ENCODE results near the gene HOXA9. TPM values are rescaled to one million over a fixed set of nuclear protein-coding genes. Genes with fewer than 3 reads are reported as not detected.

The HOXA9 gene
- total and polyA plus RNA-seq, 2 of the 4 experiments (the other 2 are of a cell fraction): 0.18 to 0.32 TPM

DNA sequence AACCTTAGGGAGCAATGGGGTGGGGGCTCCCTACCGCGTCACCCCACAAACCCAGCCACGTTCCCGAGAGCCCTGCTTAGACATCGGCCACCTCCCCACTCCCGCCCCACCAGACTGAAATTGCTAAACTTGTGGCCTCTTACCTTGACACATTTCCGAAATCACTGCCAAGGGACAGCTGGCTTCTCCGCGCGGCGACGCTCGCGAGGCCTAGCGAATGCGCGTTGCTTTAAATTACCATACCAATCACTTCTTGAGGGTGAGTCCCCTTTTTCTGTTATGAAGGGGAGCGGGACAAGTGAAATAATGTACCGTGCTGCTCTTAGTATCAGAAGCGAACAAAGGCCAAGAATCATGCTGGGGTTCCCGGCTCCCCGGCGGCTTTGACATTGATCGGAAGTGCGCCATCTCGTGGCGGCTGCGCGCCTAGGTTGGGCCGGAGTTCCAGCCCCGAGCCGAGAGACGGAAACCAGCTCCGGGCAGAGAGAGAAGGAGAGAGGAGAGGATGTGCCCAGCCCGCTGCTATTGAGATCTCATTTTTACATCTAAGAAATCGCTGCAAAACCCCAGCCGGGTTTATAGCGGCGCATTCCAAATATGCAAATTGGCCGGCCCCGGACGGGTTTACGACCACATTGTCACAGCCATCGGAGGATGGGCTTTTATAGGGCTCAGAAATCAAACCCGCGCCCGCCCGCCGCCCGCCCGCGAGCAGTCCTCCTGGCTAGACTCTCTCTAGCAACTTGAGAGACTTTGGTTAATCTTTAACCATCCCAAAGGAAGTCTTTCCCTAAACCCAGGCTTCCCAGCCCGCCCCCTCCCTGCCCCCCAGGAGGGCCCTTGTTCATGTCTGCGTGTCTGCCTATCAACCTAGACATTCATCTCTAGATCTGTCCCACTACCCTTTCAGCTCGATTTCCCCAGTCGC is 14.4 kb upstream of the HOXA9 start:
- H2AK9ac ChIP-seq (replicated peaks; ENCODE audit: low read depth, low read length, poor library complexity): no peak overlapping the region
- H3K27ac ChIP-seq (ENCODE audit: insufficient read depth, low read length): no peak overlapping the region
- peaks cover 5% of the 10 kb centered on the region; the same call in 1 of the 2 replicates for H4K20me1 ChIP-seq (ENCODE audit: insufficient read depth, low read length)
- H4K5ac ChIP-seq (ENCODE audit: low read depth, low read length): no peak overlapping the region
- no peaks in the 10 kb centered on the region for H3K36me3 ChIP-seq (ENCODE audit: control insufficient read depth, insufficient read depth, low read length)
- H3K4me2 ChIP-seq (ENCODE audit: low read depth, low read length): peak overlapping the region; percentile 45
- no peaks in the 10 kb centered on the region for H3K9me1 ChIP-seq (ENCODE audit: insufficient read depth, low read length)
- H3K27me3 ChIP-seq (ENCODE audit: control insufficient read depth, insufficient read depth, low read length): peaks cover 87% of the 10 kb centered on the region
- no peak overlapping the region for H3K14ac ChIP-seq (replicated peaks; ENCODE audit: low read depth, low read length)
- ATAC-seq (ENCODE audit: low read depth): peak; percentile 84
- no peak overlapping the region for H3K23ac ChIP-seq (ENCODE audit: low read depth, low read length)
- peak overlapping the region; percentile 64 for H2AFZ ChIP-seq (replicated peaks; ENCODE audit: low read length, poor library complexity)
- peaks cover 1% of the 10 kb centered on the region; the same call in 1 of the 2 replicates for H3K4me1 ChIP-seq (ENCODE audit: control insufficient read depth, insufficient read depth, low read length)
- no peak overlapping the region for H3K4ac ChIP-seq (ENCODE audit: low read depth, low read length)
- H2BK120ac ChIP-seq (ENCODE audit: low read depth, low read length): no peak overlapping the region
- intact Hi-C loops (cut with micrococcal nuclease): no loop called here
- no peak overlapping the region for H2BK5ac ChIP-seq (ENCODE audit: low read depth, low read length, poor library complexity, severe bottlenecking)
- H3K79me1 ChIP-seq (ENCODE audit: low read depth in 1 of 2, low read length in 2 of 2): no peaks in the 10 kb centered on the region
- TF ChIP-seq POLR2A (IDR thresholded peaks at IDR 0.05; ENCODE audit: low read depth, low read length): no peak
- TF ChIP-seq, protein P1, sequence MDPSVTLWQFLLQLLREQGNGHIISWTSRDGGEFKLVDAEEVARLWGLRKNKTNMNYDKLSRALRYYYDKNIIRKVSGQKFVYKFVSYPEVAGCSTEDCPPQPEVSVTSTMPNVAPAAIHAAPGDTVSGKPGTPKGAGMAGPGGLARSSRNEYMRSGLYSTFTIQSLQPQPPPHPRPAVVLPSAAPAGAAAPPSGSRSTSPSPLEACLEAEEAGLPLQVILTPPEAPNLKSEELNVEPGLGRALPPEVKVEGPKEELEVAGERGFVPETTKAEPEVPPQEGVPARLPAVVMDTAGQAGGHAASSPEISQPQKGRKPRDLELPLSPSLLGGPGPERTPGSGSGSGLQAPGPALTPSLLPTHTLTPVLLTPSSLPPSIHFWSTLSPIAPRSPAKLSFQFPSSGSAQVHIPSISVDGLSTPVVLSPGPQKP (IDR thresholded peaks at IDR 0.05; ENCODE audit: borderline replicate concordance, low read depth, low read length): no peak
- TF ChIP-seq RCOR1 (IDR thresholded peaks at IDR 0.05; ENCODE audit: insufficient replicate concordance, low read length): no peak
- TF ChIP-seq MAFK (IDR thresholded peaks at IDR 0.05; ENCODE audit: low read depth, low read length): no peak
- no peak for TF ChIP-seq CHD1 (IDR thresholded peaks at IDR 0.05; ENCODE audit: low read depth, low read length)
- peak; percentile 35 for TF ChIP-seq RAD21 (IDR thresholded peaks at IDR 0.05; ENCODE audit: low read length)
- peak; percentile 34; the same call in 1 of the 2 replicates for TF ChIP-seq SMC3 (IDR thresholded peaks at IDR 0.05; ENCODE audit: low read depth, low read length)
- no peak for TF ChIP-seq RFX5 (IDR thresholded peaks at IDR 0.05; ENCODE audit: low read depth, low read length)
- TF ChIP-seq, protein P2, sequence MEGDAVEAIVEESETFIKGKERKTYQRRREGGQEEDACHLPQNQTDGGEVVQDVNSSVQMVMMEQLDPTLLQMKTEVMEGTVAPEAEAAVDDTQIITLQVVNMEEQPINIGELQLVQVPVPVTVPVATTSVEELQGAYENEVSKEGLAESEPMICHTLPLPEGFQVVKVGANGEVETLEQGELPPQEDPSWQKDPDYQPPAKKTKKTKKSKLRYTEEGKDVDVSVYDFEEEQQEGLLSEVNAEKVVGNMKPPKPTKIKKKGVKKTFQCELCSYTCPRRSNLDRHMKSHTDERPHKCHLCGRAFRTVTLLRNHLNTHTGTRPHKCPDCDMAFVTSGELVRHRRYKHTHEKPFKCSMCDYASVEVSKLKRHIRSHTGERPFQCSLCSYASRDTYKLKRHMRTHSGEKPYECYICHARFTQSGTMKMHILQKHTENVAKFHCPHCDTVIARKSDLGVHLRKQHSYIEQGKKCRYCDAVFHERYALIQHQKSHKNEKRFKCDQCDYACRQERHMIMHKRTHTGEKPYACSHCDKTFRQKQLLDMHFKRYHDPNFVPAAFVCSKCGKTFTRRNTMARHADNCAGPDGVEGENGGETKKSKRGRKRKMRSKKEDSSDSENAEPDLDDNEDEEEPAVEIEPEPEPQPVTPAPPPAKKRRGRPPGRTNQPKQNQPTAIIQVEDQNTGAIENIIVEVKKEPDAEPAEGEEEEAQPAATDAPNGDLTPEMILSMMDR (conservative IDR thresholded peaks at IDR 0.05; ENCODE audit: low read depth, low read length): peak; percentile 78
- no peak for TF ChIP-seq FOS (IDR thresholded peaks at IDR 0.05; ENCODE audit: low read depth, low read length)
- TF ChIP-seq MXI1 (IDR thresholded peaks at IDR 0.05; ENCODE audit: borderline replicate concordance, low read depth, low read length): no peak
- H3K4me3 ChIP-seq (ENCODE audit: insufficient read depth, low read depth, low read length): no peak overlapping the region
- H2BK20ac ChIP-seq (ENCODE audit: low read depth, low read length): no peak overlapping the region
- peak; percentile 45 for DNase-seq
- ChIA-PET POLR2A (ENCODE audit: unreplicated experiment) (no interaction called here), CTCF (interaction anchor here (0.6 to 1.3 kb wide), 12 partner anchors 10 to 1520 kb away, joined by 3 to 5 read pairs (median 3); partner anchors contain the start of gene HOXA5)
- dilution Hi-C loops (cut with HindIII; ENCODE audit: low sequenced_read_pairs, unreplicated experiment): no loop called here
- 9% methylated on average over 24 of the region's 56 CpGs; no CpG with 5 or more reads in 1 of the 2 experiments for WGBS, 2 experiments (ENCODE audit: extremely low coverage in 2 of 2, insufficient read length in 1 of 2)
- H3K18ac ChIP-seq (ENCODE audit: low read depth, low read length): no peak overlapping the region
- in situ Hi-C loops (cut with MboI; ENCODE audit: low sequenced_read_pairs): no loop called here
- peaks cover 4% of the 10 kb centered on the region; the same call in 1 of the 2 replicates for H3K9me3 ChIP-seq (ENCODE audit: control insufficient read depth, insufficient read depth, low read length)
- H2AK5ac ChIP-seq (ENCODE audit: low read depth, low read length): no peak overlapping the region
- H3K56ac ChIP-seq (ENCODE audit: extremely low read depth, insufficient read depth, low read length): no peak overlapping the region
- no peak overlapping the region for H3K9ac ChIP-seq (ENCODE audit: low read depth, low read length)
- no TSS peak for BruUV-seq (replicated peaks)
- no peak overlapping the region for H4K91ac ChIP-seq (ENCODE audit: insufficient read depth, low read depth, low read length)
- no peak overlapping the region for H2BK15ac ChIP-seq (ENCODE audit: low read depth, low read length)
- H4K8ac ChIP-seq (ENCODE audit: low read depth in 2 of 2, low read length in 2 of 2): no peak overlapping the region

All from IMR-90 (cell line).